GM23338 (cell line): Measurements from ENCODE around the gene NSD1. TPM values are rescaled to one million over a fixed set of nuclear protein-coding genes. Genes with fewer than 3 reads are reported as not detected.

ENCODE experiments used
- ATAC-seq: fragments of 200-7000 bp; cut with Tn5 transposase; 3 replicates; pipeline ENCODE4 v1.9.1; 2020
- DNase-seq: peaks from one replicate; pipeline ENCODE4 v3.0.0-alpha.2; 2015; ENCODE audit warnings: low spot score
- H2AFZ ChIP-seq: fragments of 200-600 bp; sonication (generic); 2 replicates; pipeline ENCODE4 v1.8.0; 2016; ENCODE audit warnings: antibody characterized with exemption, mild to moderate bottlenecking, moderate library complexity
- H3F3A ChIP-seq: fragments of 200-600 bp; sonication (generic); replicated peaks from 2 replicates; pipeline ENCODE4 v1.8.0; 2017; ENCODE audit warnings: antibody characterized with exemption, mixed run types, low read depth
- H3K27ac ChIP-seq: fragments of 200-600 bp; sonication (generic); 2 replicates; pipeline ENCODE4 v1.6.1; 2016; ENCODE audit warnings: low read depth
- H3K27me3 ChIP-seq: fragments of 200-600 bp; sonication (generic); 2 replicates; pipeline ENCODE4 v1.8.0; 2016; ENCODE audit warnings: mild to moderate bottlenecking, mixed run types, moderate library complexity; ENCODE audit not compliant: insufficient read depth
- H3K36me3 ChIP-seq: fragments of 200-600 bp; sonication (generic); 2 replicates; pipeline ENCODE4 v1.8.0; 2016; ENCODE audit warnings: mild to moderate bottlenecking; ENCODE audit not compliant: insufficient read depth
- H3K4me1 ChIP-seq: fragments of 200-600 bp; sonication (generic); 2 replicates; pipeline ENCODE4 v1.8.0; 2016; ENCODE audit warnings: mild to moderate bottlenecking, moderate library complexity; ENCODE audit not compliant: insufficient read depth
- H3K4me2 ChIP-seq: fragments of 200-600 bp; sonication (generic); 2 replicates; pipeline ENCODE4 v1.7.1; 2017; ENCODE audit warnings: mixed run types
- H3K4me3 ChIP-seq: fragments of 200-600 bp; sonication (generic); 2 replicates; pipeline ENCODE4 v1.6.1; 2016; ENCODE audit warnings: mixed run types
- H3K79me2 ChIP-seq: fragments of 200-600 bp; sonication (generic); replicated peaks from 2 replicates; pipeline ENCODE4 v1.8.0; 2017; ENCODE audit warnings: mild to moderate bottlenecking; ENCODE audit not compliant: insufficient read depth
- H3K9me2 ChIP-seq: fragments of 200-600 bp; sonication (generic); 2 replicates; pipeline ENCODE4 v1.8.0; 2017; ENCODE audit not compliant: insufficient read depth
- H4K20me1 ChIP-seq: fragments of 200-600 bp; sonication (generic); replicated peaks from 2 replicates; pipeline ENCODE4 v1.8.0; 2017; ENCODE audit warnings: mild to moderate bottlenecking; ENCODE audit not compliant: insufficient read depth
- H3K27ac Mint-ChIP-seq: 2 replicates; pipeline ENCODE4 v1.8.0; 2020; ENCODE audit warnings: inconsistent platforms, mild to moderate bottlenecking, moderate library complexity, mixed read lengths
- H3K27me3 Mint-ChIP-seq: 3 replicates; pipeline ENCODE4 v1.8.0; 2022; ENCODE audit warnings: low read depth, mild to moderate bottlenecking, moderate library complexity, mixed read lengths, inconsistent platforms; ENCODE audit not compliant: insufficient read depth, poor library complexity
- H3K36me3 Mint-ChIP-seq: 3 replicates; pipeline ENCODE4 v1.8.0; 2021; ENCODE audit warnings: low read depth, mild to moderate bottlenecking, inconsistent platforms, moderate library complexity, mixed read lengths
- H3K4me1 Mint-ChIP-seq: 3 replicates; pipeline ENCODE4 v1.8.0; 2020; ENCODE audit warnings: mild to moderate bottlenecking, inconsistent platforms, mixed read lengths
- H3K4me3 Mint-ChIP-seq: 3 replicates; pipeline ENCODE4 v1.8.0; 2021; ENCODE audit warnings: moderate library complexity, mild to moderate bottlenecking, inconsistent platforms, mixed read lengths
- H3K9me3 Mint-ChIP-seq: 3 replicates; pipeline ENCODE4 v1.8.0; 2020; ENCODE audit warnings: moderate library complexity, mild to moderate bottlenecking, inconsistent platforms, mixed read lengths
- CTCF ChIP-seq, 2 experiments: fragments of 200-600 bp in 1 of 2; sonication (generic) in 1 of 2; conservative IDR thresholded peaks; 2 replicates each; pipeline versions ENCODE4 v1.5.1 to v1.6.1; 2016 to 2017; ENCODE audit warnings: antibody characterized with exemption in 2 of 2, low read depth in 2 of 2, mild to moderate bottlenecking in 2 of 2, moderate library complexity in 1 of 2
- JUNB ChIP-seq: IDR thresholded peaks from one replicate; pipeline ENCODE4 v1.6.1; 2016; ENCODE audit warnings: antibody characterized with exemption; ENCODE audit not compliant: unreplicated experiment
- STAT1 ChIP-seq: IDR thresholded peaks from one replicate; pipeline ENCODE4 v1.6.1; 2016; ENCODE audit warnings: antibody characterized with exemption; ENCODE audit not compliant: unreplicated experiment
- ZNF114 ChIP-seq: fragments of 250-450 bp; sonication (Bioruptor Pico); IDR thresholded peaks from 2 replicates; pipeline ENCODE4 v1.5.0; 2020; ENCODE audit warnings: mild to moderate bottlenecking, moderate library complexity
- ZNF331 ChIP-seq: fragments of 250-450 bp; sonication (Bioruptor Pico); IDR thresholded peaks from 2 replicates; pipeline ENCODE4 v1.5.0; 2020; ENCODE audit warnings: low read depth, mild to moderate bottlenecking, moderate library complexity
- polyA plus RNA-seq: library from polyadenylated mRNA; unstranded; fragments of >200 nt; fragmentation: Nextera tagmentation; extraction: Ambion mirVana; gene quantifications from 2 replicates; pipeline ENCODE4 v1.2.1, GENCODE V29; 2016
- total RNA-seq: library from RNA; depleted of rRNA; stranded (reverse); fragments of >200 nt; shearing (Covaris generic); gene quantifications from 2 replicates; pipeline ENCODE4 v1.2.3, GENCODE V29; 2014
- TF ChIP-seq, protein P1 (sequence below): IDR thresholded peaks from 2 replicates; pipeline ENCODE4 v1.6.1; 2016; ENCODE audit warnings: antibody characterized with exemption
- TF ChIP-seq, protein P2 (sequence below): fragments of 250-450 bp; sonication (Bioruptor Pico); IDR thresholded peaks from 2 replicates; pipeline ENCODE4 v1.5.0; 2020; ENCODE audit warnings: mild to moderate bottlenecking, moderate library complexity

NSD1 gene
- total and polyA plus RNA-seq, 2 experiments from 2014 or later, result 96.4 to 106 TPM

GRCh38 chr5:177226860-177227259 is 93.3 kb downstream of the NSD1 start:
- no peaks in the 10 kb centered on the region for H3F3A ChIP-seq
- H3K27ac ChIP-seq, result no peak overlapping the region
- H3K4me2 ChIP-seq, result no peak overlapping the region
- peaks cover 34% of the 10 kb centered on the region for H3K36me3 Mint-ChIP-seq
- peaks cover 3% of the 10 kb centered on the region for H3K27me3 Mint-ChIP-seq
- peaks cover 99% of the 10 kb centered on the region for H3K79me2 ChIP-seq
- no peaks in the 10 kb centered on the region for H3K27me3 ChIP-seq
- peaks cover 54% of the 10 kb centered on the region for H4K20me1 ChIP-seq
- H3K36me3 ChIP-seq, result peaks cover 6% of the 10 kb centered on the region
- H3K9me3 Mint-ChIP-seq, result no peaks in the 10 kb centered on the region
- H2AFZ ChIP-seq, result no peak overlapping the region
- ATAC-seq (no peak), DNase-seq (no peak)
- no peak overlapping the region for H3K4me3 ChIP-seq
- H3K4me1 ChIP-seq, result no peaks in the 10 kb centered on the region; the same call in 1 of the 2 replicates
- peaks cover 4% of the 10 kb centered on the region; the same call in 1 of the 3 replicates for H3K4me1 Mint-ChIP-seq
- H3K4me3 Mint-ChIP-seq, result no peak overlapping the region
- no peaks in the 10 kb centered on the region for H3K9me2 ChIP-seq
- no peak overlapping the region for H3K27ac Mint-ChIP-seq
- TF ChIP-seq JUNB (no peak), ZNF114 (CRISPR knock-in tag) (no peak), CTCF (conservative IDR thresholded peaks at IDR 0.05; ENCODE audit: low read depth in 2 of 2) (no peak), ZNF331 (CRISPR knock-in tag) (no peak), STAT1 (no peak)
- TF ChIP-seq, protein P1, sequence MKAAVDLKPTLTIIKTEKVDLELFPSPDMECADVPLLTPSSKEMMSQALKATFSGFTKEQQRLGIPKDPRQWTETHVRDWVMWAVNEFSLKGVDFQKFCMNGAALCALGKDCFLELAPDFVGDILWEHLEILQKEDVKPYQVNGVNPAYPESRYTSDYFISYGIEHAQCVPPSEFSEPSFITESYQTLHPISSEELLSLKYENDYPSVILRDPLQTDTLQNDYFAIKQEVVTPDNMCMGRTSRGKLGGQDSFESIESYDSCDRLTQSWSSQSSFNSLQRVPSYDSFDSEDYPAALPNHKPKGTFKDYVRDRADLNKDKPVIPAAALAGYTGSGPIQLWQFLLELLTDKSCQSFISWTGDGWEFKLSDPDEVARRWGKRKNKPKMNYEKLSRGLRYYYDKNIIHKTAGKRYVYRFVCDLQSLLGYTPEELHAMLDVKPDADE, result no peak
- TF ChIP-seq, protein P2, sequence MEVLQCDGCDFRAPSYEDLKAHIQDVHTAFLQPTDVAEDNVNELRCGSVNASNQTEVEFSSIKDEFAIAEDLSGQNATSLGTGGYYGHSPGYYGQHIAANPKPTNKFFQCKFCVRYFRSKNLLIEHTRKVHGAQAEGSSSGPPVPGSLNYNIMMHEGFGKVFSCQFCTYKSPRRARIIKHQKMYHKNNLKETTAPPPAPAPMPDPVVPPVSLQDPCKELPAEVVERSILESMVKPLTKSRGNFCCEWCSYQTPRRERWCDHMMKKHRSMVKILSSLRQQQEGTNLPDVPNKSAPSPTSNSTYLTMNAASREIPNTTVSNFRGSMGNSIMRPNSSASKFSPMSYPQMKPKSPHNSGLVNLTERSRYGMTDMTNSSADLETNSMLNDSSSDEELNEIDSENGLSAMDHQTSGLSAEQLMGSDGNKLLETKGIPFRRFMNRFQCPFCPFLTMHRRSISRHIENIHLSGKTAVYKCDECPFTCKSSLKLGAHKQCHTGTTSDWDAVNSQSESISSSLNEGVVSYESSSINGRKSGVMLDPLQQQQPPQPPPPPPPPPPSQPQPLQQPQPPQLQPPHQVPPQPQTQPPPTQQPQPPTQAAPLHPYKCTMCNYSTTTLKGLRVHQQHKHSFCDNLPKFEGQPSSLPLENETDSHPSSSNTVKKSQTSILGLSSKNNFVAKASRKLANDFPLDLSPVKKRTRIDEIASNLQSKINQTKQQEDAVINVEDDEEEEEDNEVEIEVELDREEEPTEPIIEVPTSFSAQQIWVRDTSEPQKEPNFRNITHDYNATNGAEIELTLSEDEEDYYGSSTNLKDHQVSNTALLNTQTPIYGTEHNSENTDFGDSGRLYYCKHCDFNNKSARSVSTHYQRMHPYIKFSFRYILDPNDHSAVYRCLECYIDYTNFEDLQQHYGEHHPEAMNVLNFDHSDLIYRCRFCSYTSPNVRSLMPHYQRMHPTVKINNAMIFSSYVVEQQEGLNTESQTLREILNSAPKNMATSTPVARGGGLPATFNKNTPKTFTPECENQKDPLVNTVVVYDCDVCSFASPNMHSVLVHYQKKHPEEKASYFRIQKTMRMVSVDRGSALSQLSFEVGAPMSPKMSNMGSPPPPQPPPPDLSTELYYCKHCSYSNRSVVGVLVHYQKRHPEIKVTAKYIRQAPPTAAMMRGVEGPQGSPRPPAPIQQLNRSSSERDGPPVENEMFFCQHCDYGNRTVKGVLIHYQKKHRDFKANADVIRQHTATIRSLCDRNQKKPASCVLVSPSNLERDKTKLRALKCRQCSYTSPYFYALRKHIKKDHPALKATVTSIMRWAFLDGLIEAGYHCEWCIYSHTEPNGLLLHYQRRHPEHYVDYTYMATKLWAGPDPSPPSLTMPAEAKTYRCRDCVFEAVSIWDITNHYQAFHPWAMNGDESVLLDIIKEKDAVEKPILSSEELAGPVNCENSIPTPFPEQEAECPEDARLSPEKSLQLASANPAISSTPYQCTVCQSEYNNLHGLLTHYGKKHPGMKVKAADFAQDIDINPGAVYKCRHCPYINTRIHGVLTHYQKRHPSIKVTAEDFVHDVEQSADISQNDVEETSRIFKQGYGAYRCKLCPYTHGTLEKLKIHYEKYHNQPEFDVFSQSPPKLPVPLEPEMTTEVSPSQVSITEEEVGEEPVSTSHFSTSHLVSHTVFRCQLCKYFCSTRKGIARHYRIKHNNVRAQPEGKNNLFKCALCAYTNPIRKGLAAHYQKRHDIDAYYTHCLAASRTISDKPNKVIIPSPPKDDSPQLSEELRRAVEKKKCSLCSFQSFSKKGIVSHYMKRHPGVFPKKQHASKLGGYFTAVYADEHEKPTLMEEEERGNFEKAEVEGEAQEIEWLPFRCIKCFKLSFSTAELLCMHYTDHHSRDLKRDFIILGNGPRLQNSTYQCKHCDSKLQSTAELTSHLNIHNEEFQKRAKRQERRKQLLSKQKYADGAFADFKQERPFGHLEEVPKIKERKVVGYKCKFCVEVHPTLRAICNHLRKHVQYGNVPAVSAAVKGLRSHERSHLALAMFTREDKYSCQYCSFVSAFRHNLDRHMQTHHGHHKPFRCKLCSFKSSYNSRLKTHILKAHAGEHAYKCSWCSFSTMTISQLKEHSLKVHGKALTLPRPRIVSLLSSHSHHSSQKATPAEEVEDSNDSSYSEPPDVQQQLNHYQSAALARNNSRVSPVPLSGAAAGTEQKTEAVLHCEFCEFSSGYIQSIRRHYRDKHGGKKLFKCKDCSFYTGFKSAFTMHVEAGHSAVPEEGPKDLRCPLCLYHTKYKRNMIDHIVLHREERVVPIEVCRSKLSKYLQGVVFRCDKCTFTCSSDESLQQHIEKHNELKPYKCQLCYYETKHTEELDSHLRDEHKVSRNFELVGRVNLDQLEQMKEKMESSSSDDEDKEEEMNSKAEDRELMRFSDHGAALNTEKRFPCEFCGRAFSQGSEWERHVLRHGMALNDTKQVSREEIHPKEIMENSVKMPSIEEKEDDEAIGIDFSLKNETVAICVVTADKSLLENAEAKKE, result no peak
